ENCODE measurements around the gene RPL31.
"Not testable (repeated sequence)": the region's sequence is repeated elsewhere in the genome, so short reads cannot be mapped to it uniquely, and the experiment has no call there.

The RPL31 gene

GRCh38 chr2:101030866-101031554 is 28.9 kb downstream of the RPL31 start:
- no peak for DNase-seq

- no peak for DNase-seq
These were observed 30.1 kb downstream of the RPL31 start for GRCh38 chr2:101032084-101032776.

- DNase-seq = no peak
These were observed 34.5 kb downstream of the RPL31 start for GRCh38 chr2:101036562-101036961.

GRCh38 chr2:101037161-101037755 is 35.2 kb downstream of the RPL31 start:
- no peak for DNase-seq

- DNase-seq = no peak
These were observed 36.6 kb downstream of the RPL31 start for GRCh38 chr2:101038455-101039255.

GRCh38 chr2:101040072-101040471 is 38.0 kb downstream of the RPL31 start:
- DNase-seq = no peak

GRCh38 chr2:101040761-101041160 is 38.7 kb downstream of the RPL31 start:
- no peak for DNase-seq

- no peak for DNase-seq
These were observed 39.3 kb downstream of the RPL31 start for GRCh38 chr2:101041413-101041812.

- no peak for DNase-seq
These were observed 43.2 kb downstream of the RPL31 start for GRCh38 chr2:101045330-101045729.

- DNase-seq = no peak
These were observed 45.1 kb downstream of the RPL31 start for GRCh38 chr2:101047075-101047766.

GRCh38 chr2:101047774-101048173 is 45.7 kb downstream of the RPL31 start:
- no peak for DNase-seq

GRCh38 chr2:101048756-101049155 is 46.7 kb downstream of the RPL31 start:
- no peak for DNase-seq

GRCh38 chr2:101050886-101051285 is 48.8 kb downstream of the RPL31 start:
- DNase-seq = not testable (repeated sequence)

GRCh38 chr2:101052147-101052546 is 50.1 kb downstream of the RPL31 start:
- DNase-seq = no peak

GRCh38 chr2:101053117-101053516 is 51.0 kb downstream of the RPL31 start:
- no peak for DNase-seq

All from central memory CD4-positive, alpha-beta T cell (primary cell).